ENCODE data around the gene COG5.

COG5 gene

GRCh38 chr7:107560898-107561516 is 2.7 kb downstream of the COG5 start:
- TF ChIP-seq ARNTL (CRISPR knock-in tag; IDR thresholded peaks at IDR 0.05; ENCODE audit: borderline replicate concordance, low read depth) = no peak
- TF ChIP-seq PATZ1 (CRISPR knock-in tag; IDR thresholded peaks at IDR 0.05; ENCODE audit: borderline replicate concordance) = no peak
- TF ChIP-seq ZNF70 (CRISPR knock-in tag; IDR thresholded peaks at IDR 0.05) = no peak
- no peak for TF ChIP-seq CSDC2 (CRISPR knock-in tag; IDR thresholded peaks at IDR 0.05)
- no peak for TF ChIP-seq CREB5 (CRISPR knock-in tag; IDR thresholded peaks at IDR 0.05; ENCODE audit: low read depth)
- no peak for TF ChIP-seq ZNF8 (CRISPR knock-in tag; IDR thresholded peaks at IDR 0.05)
- no peak for TF ChIP-seq ESRRG (CRISPR knock-in tag; IDR thresholded peaks at IDR 0.05)
- TF ChIP-seq PPARA (CRISPR knock-in tag; IDR thresholded peaks at IDR 0.05; ENCODE audit: borderline replicate concordance) = no peak
- no peak for TF ChIP-seq GLIS3 (CRISPR knock-in tag; IDR thresholded peaks at IDR 0.05)
- no peak for TF ChIP-seq ISL1 (CRISPR knock-in tag; IDR thresholded peaks at IDR 0.05)
- no peak for TF ChIP-seq SNAI2 (CRISPR knock-in tag; IDR thresholded peaks at IDR 0.05)
- TF ChIP-seq ZFP30 (CRISPR knock-in tag; IDR thresholded peaks at IDR 0.05) = no peak
- TF ChIP-seq POU6F1 (CRISPR knock-in tag; IDR thresholded peaks at IDR 0.05; ENCODE audit: borderline replicate concordance, low read depth) = no peak
- TF ChIP-seq OSR1 (CRISPR knock-in tag; IDR thresholded peaks at IDR 0.05) = no peak
- TF ChIP-seq CSRNP3 (CRISPR knock-in tag; IDR thresholded peaks at IDR 0.05) = no peak
- TF ChIP-seq ZNF565 (CRISPR knock-in tag; conservative IDR thresholded peaks at IDR 0.05; ENCODE audit: low read depth) = no peak
- no peak for TF ChIP-seq BACH2 (CRISPR knock-in tag; IDR thresholded peaks at IDR 0.05; ENCODE audit: borderline replicate concordance)
- no peak for ATAC-seq

- ATAC-seq = no peak
- TF ChIP-seq CSDC2 (CRISPR knock-in tag; IDR thresholded peaks at IDR 0.05) = no peak
- TF ChIP-seq GLIS3 (CRISPR knock-in tag; IDR thresholded peaks at IDR 0.05) = no peak
- TF ChIP-seq POU6F1 (CRISPR knock-in tag; IDR thresholded peaks at IDR 0.05; ENCODE audit: borderline replicate concordance, low read depth) = no peak
- TF ChIP-seq ZFP30 (CRISPR knock-in tag; IDR thresholded peaks at IDR 0.05) = no peak
- no peak for TF ChIP-seq ZNF8 (CRISPR knock-in tag; IDR thresholded peaks at IDR 0.05)
- no peak for TF ChIP-seq TOX (CRISPR knock-in tag; IDR thresholded peaks at IDR 0.05; ENCODE audit: borderline replicate concordance)
- TF ChIP-seq ESRRG (CRISPR knock-in tag; IDR thresholded peaks at IDR 0.05) = no peak
- no peak for TF ChIP-seq ZC3H10 (CRISPR knock-in tag; IDR thresholded peaks at IDR 0.05)
- TF ChIP-seq PATZ1 (CRISPR knock-in tag; IDR thresholded peaks at IDR 0.05; ENCODE audit: borderline replicate concordance) = no peak
- no peak for TF ChIP-seq ZNF565 (CRISPR knock-in tag; conservative IDR thresholded peaks at IDR 0.05; ENCODE audit: low read depth)
- no peak for TF ChIP-seq TSHZ2 (CRISPR knock-in tag; IDR thresholded peaks at IDR 0.05)
- TF ChIP-seq ARNTL (CRISPR knock-in tag; IDR thresholded peaks at IDR 0.05; ENCODE audit: borderline replicate concordance, low read depth) = no peak
- no peak for TF ChIP-seq CREB5 (CRISPR knock-in tag; IDR thresholded peaks at IDR 0.05; ENCODE audit: low read depth)
- TF ChIP-seq SNAI2 (CRISPR knock-in tag; IDR thresholded peaks at IDR 0.05) = no peak
- TF ChIP-seq ISL1 (CRISPR knock-in tag; IDR thresholded peaks at IDR 0.05) = no peak
- TF ChIP-seq ZFP3 (CRISPR knock-in tag; IDR thresholded peaks at IDR 0.05) = no peak
- TF ChIP-seq RARB (CRISPR knock-in tag; IDR thresholded peaks at IDR 0.05) = no peak
Observed at GRCh38 chr7:107559864-107560263, 3.9 kb downstream of the COG5 start.
